ENCODE measurements around the gene TUBGCP2.

TUBGCP2 gene

DNA sequence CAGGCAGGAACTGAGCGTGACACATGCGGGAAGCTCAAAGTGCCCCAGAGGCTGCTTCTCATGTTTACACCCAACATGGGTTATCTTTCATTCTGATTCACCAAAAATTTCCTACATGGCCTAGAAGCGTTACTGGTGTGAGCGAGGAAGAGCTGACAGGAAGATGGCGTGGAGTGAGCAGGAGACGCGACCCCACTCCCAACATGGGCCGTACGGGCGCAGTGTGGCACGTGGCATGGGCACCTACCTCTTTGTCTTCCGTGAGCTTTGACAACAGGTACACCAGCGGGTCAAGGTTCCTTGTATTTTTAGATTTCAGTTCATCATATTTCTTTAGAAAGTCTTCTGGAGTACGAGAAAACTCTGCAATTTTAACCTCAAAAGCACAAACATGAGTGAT lies 8.9 kb downstream of the TUBGCP2 start:
- no peak for DNase-seq

DNA sequence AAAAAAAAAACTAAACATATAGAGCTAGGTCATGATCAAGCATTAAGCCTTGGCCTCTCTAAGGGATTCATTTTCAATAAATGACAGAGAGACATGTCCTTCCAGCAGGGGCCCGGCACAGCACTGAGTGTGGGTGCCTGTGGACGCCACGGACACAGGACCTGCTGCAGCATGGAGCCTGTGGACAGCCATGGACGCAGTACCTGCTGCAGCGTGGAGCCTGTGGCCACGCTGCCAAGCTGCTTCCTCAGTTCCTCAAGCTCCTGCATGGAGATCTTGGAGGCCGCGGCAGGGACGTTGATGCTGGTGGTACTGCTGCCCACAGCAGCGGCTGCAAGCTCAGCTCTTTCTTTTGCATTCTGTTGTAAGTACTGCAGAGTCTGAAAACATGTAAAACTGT lies 9.4 kb downstream of the TUBGCP2 start:
- no peak for DNase-seq

GRCh38 chr10:133298466-133298865 lies 10.2 kb downstream of the TUBGCP2 start:
- no peak for DNase-seq

GRCh38 chr10:133297504-133297903 lies 11.2 kb downstream of the TUBGCP2 start:
- no peak for DNase-seq

GRCh38 chr10:133295426-133296320 lies 13.0 kb downstream of the TUBGCP2 start:
- DNase-seq: no peak

DNA sequence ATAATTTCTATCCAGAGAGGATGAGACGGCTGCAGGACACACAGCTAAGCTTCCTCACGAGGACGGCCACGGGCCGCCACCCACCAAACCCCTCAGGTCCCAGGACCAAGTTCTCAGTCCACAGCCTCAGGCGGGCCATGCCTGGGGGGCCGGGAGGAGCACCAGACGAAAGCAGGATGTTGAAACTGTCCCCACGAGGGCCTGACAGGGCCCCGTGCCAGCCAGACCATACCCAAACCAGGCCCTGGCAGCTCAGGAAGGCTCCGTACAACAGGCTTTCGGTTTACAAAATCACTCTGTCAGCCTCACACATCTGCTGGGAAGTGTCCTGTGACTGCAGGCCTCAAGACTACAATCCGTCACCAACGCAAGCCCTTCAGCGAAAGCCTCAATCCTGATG lies 14.5 kb downstream of the TUBGCP2 start:
- no peak for DNase-seq

- no peak for DNase-seq
Measured at GRCh38 chr10:133293810-133294119, 14.9 kb downstream of the TUBGCP2 start.

GRCh38 chr10:133292919-133293809 lies 15.5 kb downstream of the TUBGCP2 start:
- no peak for DNase-seq

- no peak for DNase-seq
Measured at GRCh38 chr10:133289761-133290160, 18.9 kb downstream of the TUBGCP2 start.

- DNase-seq: no peak
Measured at GRCh38 chr10:133287832-133288500, 20.7 kb downstream of the TUBGCP2 start.

DNA sequence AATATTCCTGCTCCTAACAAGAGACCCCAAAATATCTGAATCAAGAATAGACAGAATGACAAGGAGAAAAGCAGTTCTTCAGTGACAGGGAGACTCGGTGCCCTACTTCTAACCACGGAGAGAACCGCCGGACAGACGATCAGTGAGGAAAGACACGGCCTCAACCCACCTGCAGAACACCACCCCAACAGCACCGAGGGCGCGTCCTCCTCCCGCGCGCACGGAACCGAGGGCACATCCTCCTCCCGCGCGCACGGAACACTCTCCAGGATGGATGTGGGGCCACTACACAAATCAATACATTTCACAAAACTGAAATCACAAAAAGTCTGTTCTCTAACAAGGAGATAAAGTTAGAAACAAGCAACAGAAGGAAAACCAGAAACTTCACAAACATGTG lies 22.3 kb downstream of the TUBGCP2 start:
- no peak for DNase-seq

DNA sequence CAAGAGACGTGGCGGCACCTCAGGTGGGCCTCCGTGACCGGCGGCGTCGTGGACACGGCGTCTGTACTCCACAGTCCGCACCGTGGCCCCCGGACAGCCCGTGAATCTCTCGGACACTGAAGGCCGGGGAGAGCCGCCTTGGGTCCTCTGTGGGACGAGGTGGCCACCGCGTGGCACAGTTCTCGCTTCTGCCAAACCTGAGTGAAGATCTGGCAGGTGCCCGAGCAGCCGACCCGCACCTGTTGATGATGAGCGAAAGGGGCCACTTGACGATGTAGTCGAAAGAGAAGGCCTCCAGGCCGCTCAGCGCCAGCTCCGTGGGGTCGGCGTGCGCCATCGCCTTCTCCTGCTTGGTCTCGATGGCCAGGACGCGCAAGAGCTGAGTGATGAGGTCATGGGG lies 23.5 kb downstream of the TUBGCP2 start:
- no peak for DNase-seq

GRCh38 chr10:133283931-133284330 lies 24.7 kb downstream of the TUBGCP2 start:
- DNase-seq: no peak

- DNase-seq: no peak
Measured at GRCh38 chr10:133282846-133283390, 25.8 kb downstream of the TUBGCP2 start.

- no peak for DNase-seq
Measured at GRCh38 chr10:133281628-133282372, 26.9 kb downstream of the TUBGCP2 start.

DNA sequence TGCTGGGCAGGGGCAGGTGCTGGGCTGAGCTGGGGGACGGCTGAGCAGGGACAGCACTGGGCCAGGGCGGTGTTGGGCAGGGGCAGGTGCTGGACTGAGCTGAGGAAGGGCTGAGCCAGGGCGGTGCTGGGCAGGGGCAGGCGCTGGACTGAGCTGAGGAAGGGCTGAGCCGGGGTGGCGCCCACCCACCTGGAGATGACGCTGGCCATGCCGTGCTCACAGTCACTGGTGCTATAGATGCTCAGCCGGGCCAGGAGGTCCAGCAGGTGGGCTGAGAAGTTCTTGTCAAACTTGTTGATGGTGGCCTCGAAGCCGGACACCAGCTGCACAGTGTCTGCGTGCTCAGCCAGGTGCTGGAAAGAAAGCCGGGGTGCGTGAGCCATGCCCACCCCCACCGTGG lies 27.6 kb downstream of the TUBGCP2 start:
- DNase-seq: no peak

DNA sequence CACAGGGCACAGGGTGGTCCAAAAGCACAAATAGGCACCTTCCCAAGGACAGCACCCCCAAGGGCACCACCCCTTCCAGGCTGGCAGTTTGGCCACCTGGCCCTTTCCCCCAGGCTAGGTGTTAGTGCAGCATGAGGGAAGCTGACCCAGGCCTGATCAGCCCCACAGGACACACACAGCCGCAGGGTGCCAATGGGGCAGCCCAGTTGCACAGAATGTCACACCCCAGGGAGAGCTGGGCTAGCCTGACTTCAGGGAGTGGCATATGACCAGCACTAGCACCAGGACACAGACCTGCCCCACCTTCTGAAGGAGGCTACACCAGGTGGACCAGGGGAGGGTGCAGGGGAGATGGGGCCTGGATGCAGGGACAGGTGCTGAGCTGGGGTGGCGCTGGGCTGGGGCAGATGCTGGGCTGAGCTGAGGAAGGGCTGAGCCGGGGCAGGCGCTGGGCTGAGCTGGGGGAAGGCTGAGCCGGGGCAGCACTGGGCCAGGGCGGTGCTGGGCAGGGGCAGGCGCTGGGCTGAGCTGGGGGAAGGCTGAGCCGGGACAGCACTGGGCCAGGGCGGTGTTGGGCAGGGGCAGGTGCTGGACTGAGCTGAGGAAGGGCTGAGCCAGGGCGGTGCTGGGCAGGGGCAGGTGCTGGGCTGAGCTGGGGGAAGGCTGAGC lies 28.1 kb downstream of the TUBGCP2 start:
- DNase-seq: no peak

DNA sequence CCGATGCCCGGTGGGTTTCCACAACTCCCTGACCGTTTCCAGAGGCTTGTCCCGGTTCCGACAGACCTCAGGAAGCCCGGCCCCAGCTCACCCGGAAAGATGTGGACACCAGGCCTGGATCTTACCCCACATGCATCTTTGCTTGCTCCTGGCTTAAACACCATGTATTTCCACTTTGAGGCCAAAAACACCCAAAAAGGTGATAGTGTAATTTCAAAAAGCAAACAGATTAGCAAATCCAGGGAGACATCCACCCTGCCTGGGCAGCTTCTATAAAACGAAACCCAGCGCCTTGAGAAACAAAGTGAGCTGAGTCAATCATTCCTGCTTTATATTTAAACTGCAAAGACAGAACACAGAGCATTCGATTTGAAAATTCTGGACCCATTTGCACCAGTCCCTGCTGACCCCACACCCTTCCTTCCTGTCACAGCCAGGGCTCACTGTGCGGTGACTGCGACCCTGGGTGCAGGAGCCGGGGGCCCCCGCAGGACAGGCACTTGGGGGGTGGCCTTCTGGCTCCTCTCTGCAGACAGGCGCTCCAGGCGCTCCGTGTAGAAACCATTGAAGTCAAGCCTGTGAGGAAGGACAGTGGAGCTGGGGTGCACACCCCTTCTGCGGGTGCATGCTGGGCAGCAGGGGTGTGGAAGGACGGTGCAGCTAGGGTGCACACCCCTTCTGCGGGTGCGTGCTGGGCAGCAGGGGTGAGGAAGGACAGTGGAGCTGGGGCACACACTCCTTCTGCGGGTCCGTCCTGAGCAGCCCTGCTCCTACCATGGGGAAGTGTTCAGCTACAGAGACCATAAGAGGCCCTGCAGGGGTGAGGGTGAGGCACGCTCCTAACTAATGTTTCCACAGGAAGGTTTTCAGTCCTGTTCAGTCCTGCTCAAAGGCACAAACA lies 29.1 kb downstream of the TUBGCP2 start:
- no peak for DNase-seq

- DNase-seq: peak; percentile 51
Measured at GRCh38 chr10:133278577-133279265, 30.0 kb downstream of the TUBGCP2 start.

DNA sequence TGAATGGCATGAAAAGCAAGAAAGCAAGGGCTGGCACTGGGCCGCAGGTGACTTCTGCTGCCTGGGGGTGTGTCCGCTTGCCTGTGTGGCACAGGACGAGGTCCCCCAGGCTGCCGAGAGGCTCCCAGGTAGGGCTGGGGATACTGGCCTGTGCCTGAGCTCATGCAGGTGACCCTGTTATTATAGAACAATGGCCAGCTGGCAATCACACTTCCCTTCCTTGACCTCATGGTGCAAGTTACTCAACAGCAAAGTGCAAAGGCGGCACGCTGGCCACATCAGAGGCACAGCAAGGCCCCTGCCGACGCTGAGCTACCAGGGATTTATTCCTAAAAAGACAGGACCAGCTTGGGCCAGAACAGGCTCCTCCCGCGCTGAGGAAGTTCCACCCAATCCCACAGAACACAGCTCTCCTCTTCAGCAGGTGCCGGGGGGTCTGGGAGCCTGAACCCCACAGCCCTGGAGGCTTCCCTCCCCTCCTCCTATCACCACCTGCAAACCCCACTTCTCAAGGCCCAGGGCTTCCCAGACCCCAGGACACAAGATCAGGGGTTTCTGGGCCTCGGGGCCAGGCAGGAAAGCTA lies 30.6 kb downstream of the TUBGCP2 start:
- DNase-seq: no peak
